Stimulated activated CD4-positive, alpha-beta T cell treated with anti-CD3 and anti-CD28 coated beads, Interleukin-15, amount 100 ng/mL, for 48 hours (primary cell): Measurements from ENCODE around the gene DEK.

Source experiments
- DNase-seq, 2 donors: peaks; one replicate each; pipeline ENCODE4 v3.0.0-alpha.2; 2020; ENCODE audit warnings: low read depth in 2 of 2

Gene DEK

DNA sequence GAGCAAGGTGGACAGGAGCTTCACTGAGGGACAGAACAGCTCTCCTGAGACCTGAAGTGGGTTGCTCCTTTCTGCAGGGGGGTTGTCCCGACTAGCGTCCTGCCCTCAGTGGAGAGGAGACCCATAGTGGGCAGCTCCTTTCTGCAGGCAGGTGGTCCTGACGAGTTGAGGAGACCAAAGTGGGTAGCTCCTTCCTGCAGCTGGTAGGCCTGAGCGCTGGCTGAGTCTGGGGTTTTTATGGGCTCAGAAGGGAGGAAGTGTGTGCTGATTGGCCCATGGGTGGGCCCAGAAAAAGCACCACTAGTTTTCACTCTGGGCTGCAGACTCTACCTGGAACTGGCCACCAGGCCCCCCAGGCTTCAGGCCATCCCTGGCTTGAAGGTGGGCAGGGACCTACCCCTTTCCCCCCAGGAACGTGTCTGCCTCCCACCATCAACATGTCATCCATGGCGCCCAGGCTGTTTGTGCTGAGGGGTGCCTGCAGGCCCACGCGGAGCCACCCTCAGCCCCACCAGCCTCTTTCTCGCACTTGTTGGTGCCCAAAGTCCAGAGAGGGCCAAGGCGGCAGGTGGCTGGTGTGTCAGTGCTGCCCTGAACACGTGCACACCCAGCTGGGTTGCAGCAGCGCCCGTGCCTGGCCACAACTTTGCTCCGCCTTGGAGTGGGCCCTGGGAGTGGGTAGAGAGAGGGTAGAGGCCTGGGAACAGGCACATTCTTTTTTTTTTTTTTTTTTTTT is 1.6 kb upstream of the DEK start:
- DNase-seq: no peak

GRCh38 chr6:18264923-18265377 is 620 bp upstream of the DEK start:
- no peak for DNase-seq

- peak in 1 of 2 donors; percentile 17 for DNase-seq
These were observed 712 bp downstream of the DEK start for GRCh38 chr6:18263418-18264218.

DNA sequence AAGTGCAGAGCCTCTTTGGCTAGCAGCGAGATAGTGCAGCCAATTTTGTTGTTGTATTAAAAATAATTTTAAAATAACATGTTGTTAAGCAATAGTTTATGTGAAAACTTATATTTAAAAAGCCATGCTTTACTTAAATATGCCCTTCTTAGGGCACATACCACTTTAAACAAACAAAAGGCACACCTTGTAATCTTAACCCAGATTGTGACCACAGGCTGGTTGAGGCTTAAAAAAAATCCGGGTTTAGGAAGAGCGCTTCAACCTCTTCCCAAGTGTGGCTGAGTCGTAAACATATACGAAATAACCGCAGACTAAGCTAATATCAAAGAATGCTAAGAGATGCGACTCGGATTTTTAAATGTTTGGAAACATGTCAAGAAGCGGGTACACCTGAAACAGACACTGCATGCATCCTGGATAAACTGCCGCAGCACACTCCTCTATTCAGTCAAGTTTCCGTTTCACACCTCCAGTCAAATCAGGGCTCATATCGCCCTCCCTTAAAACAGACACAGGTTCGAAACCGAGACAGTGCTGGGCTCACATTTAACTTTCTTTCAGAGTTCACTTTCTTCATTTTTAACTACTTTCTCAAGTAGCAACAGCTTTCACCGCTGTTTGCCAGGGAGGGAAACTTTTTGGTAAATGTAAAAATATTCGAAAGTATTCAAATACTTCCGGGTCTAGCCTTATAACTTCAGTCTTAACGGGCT is 1.5 kb downstream of the DEK start:
- DNase-seq: peak; percentile 36 to 44

- DNase-seq: no peak
These were observed 2.5 kb downstream of the DEK start for GRCh38 chr6:18261877-18262276.

DNA sequence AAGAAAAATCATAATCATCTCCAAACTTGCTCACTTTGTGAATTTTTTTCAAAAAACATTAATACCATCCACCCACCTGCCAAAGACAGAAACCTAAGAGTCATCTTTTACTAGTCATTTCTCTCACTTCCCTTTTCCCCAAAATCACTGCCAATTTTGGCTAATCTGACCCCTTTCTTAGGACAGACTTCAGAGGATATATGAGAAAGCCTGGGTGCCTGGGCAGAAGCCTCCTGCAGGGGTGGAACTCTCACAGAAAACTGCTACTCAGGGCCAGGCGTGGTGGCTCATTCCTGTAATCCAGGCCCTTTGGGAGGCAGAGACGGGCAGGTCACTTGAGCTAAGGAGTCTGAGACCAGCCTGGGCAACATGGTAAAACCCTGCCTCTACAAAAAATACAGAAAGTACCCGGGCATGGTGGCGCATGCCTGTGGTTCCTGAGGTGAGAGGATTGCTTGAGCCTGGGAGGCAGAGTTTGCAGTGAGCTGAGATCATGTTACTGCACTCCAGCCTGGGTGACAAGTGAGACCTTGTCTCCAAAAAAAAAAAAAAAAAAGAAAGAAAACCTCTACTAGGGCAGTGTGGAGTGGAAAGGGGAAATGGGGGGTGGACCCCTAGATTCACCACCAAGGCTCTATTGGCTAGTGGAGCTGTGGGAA is 3.8 kb downstream of the DEK start:
- peak; percentile 20 to 24 for DNase-seq

- DNase-seq: no peak
These were observed 4.5 kb downstream of the DEK start for GRCh38 chr6:18259675-18260447.

GRCh38 chr6:18254793-18255192 is 9.5 kb downstream of the DEK start:
- no peak for DNase-seq

- DNase-seq: no peak
These were observed 10.7 kb downstream of the DEK start for GRCh38 chr6:18253635-18254034.

DNA sequence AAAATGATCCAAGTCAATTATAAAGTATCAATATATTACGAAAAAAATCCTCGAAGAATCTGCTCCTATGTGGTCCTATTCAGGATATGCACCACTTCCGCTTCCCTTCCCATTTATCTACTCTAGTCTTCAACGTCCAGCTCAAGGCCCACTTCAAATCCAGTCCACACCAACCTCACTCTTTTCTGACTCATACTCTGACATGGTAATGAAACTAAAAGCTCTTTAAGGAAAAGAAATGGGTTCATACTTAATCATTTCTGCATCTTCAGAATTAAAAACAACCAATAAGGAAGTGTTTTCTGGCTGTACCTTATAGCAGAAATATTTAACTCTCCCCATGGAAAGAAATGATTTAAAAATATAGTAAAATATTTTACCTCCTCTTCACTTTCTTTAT is 15.1 kb downstream of the DEK start:
- DNase-seq: no peak

DNA sequence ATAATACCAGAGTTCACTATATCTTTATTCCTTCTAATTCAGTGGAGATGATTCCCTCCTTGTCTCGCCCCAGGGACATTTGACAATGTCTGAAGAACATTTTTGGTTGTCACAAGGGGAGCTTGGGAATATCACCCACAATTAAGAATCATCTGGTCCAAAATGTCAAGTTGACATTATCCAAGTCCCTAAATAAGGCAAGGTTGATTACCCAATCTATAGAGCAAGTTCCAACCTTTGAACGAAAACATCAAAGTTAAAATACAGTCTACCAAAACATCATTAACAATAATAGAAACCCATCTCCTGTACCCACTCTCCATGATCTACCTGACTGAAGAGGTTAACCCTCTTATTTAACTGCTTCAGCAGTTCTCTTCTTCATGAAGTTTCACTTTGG is 15.6 kb downstream of the DEK start:
- DNase-seq: no peak

- DNase-seq: no peak
These were observed 17.3 kb downstream of the DEK start for GRCh38 chr6:18247002-18247401.

GRCh38 chr6:18246205-18246604 is 18.1 kb downstream of the DEK start:
- no peak for DNase-seq

DNA sequence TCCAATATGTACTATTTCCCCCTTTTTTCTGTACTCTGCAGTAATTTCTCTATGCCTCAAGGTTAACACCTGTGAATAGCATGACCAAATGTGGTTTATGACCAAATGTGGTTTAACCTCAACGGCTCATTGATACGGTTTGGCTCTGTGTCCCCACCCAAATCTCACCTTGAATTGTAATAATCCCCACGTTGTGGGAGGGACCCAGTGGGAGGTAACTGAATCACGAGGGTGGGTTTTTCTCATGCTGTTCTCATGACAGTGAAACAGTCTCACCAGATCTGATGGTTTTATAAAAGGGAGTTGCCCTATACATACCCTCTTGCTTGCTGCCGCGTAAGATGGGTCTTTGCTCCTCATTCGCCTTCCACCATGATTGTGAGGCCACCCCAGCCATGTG is 18.7 kb downstream of the DEK start:
- peak in 1 of 2 donors; percentile 30 for DNase-seq

DNA sequence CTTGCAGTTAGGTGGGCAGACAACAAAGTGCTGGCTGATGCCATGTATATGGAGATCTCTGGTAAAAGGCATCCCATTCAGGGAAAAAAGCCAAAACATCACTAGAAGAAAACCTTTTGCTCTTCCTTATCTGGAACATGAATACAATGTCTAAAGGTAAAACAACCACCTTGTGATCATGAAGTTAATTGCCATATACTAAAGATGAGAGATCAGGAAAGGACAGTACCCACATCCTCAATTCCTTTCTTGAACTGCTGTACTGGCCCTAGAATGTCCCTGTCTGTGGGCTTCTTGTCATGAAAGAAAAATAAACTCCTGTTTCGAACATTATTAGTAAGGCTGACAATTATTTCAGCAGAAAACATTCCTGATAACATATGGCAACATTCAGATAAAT is 19.3 kb downstream of the DEK start:
- DNase-seq: no peak

DNA sequence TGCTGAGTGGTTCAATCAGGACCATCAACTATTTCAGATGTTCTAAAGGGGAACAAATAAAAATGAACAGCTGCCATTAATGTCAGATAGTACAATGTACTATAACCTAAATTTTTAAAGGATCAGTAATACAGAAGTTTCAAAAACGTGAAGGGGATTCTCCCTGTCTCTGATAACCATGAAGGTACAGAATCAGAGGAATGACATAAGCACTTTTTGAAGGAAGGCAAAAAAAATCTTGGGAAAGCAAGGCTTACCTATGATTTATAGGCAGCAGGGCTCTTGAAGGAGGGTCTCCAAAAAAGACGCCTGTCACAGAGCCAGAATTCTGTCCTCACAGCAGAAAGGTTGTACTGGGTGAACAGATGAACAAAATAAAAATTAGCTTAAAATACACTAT is 20.1 kb downstream of the DEK start:
- no peak for DNase-seq

DNA sequence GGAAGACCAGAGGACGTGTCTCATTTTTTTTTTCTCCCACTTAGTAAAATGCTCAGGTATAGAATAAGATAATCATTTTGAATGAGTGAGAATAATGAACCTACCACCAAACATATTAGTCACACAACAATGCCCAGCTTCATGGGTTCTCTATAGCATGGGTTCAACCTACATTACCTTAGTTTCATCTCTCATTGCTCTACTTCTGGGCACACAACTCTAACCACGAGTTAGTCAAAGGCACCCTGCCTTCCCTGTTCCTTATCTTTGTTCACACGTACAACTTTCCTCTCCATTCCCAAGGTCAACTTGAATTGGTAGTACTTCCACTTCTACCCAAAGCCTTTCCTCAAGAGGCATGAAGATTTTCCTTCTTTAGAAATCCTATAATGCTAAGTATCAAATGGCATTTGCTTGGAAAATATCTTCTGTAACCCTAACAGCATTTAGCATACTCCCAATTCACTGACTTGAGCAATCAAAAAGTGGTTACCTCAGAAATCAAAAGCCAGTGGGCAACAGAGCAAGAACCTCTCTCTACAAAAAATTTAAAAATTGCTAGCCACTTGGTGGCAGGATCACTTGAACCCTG is 20.9 kb downstream of the DEK start:
- DNase-seq: no peak

DNA sequence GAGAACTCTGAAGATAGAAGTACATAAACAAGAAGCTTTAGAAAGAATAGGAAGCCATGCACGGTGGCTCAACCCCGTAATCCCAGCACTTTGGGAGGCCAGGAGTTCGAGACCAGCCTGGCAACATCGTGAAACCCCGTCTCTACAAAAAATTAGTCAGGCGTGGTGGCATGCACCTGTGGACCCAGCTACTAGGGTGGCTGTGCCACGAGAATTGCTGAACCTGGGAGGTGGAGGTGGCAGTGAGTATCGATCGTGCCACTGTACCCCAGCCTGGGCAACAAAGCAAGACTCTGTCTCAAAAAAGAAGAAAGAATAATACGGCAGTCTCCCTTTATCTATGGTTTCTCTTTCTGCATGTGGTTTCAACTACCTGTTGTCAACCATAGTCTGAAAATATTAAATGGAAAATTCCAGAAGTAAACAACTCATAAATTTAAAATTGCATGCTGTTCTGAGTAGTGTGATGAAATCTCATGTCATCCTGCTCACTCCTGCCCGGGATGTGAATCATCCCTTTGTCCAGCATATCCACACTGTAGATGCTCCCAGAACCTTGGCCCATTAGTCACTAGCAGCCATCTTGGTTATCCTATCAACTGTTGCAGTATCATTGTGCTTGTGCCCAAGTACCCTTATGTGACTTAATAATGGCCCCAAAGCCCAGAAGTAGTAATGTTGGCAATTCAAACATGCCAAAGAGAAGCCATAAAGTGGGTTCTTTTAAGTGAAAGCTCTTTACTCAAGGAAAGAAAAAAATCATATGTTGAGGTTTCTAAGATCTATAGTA is 22.1 kb downstream of the DEK start:
- DNase-seq: no peak

DNA sequence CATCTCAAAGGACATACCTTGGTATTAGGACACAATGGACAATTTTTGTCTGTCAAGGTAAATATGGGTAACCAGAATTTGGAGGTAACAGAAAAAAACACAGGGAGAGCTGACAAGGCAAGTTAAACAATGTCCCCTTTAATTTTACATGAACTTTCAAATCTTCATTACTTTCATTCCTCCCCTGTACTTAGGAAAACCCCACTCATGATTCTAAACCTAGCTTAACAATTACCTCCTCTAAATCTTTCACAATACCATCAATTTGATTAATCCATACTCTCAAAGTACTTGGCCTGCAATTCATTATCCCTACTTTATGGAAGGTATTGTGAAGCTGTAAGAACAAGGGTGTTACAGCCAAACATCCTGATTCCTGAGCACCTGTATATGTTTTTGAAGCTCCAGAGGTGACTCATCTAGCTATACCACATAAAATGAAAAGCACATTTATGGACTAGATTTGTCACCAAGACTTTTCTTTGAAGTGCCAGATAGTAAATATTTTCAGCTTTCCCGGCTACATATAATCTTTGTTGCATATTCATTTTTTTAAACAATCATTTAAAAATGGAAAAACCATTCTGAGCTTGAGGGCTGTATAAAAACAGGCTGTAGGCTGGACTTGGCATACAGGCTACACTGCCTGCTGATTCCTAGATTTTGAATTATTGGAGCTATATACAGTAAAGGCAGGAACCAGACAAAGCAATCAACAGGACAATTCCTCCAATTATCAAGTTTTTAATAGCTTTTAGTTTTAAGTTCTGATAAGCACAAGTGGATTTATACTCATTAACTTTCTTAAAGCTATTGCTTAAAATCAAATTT is 22.9 kb downstream of the DEK start:
- no peak for DNase-seq
